A673 (cell line): Measurements from ENCODE around the gene C1orf35. TPM values are rescaled to one million over a fixed set of nuclear protein-coding genes. Genes with fewer than 3 reads are reported as not detected.

Experiments used
- BruUV-seq: library from RNA; stranded (reverse); fragments of 400-500 nt; replicated peaks from 2 replicates; lab custom pipeline; 2021; lab: Mats Ljungman, UMichigan
- CTCF ChIA-PET: fragments of 300-600 bp; sonication (Branson Sonifier 250); formaldehyde crosslinking; loops from one replicate; lab custom pipeline; 2022; ENCODE audit warnings: antibody characterized with exemption; lab: Charles Lee
- POLR2A ChIA-PET: fragments of 300-600 bp; sonication (Branson Sonifier 250); formaldehyde crosslinking; loops from one replicate; lab custom pipeline; 2022; ENCODE audit warnings: antibody characterized with exemption; ENCODE audit not compliant: low non-redundant PET; lab: Charles Lee
- DNase-seq: peaks from one replicate; pipeline ENCODE4 v3.0.0-alpha.2; 2015; ENCODE audit warnings: low spot score
- H3K27ac ChIP-seq: fragments of 200-600 bp; sonication (generic); 2 replicates; pipeline ENCODE4 v1.5.1; 2016; ENCODE audit warnings: mixed run types, low read depth, mild to moderate bottlenecking, mixed read lengths, antibody characterized with exemption, low read length; ENCODE audit not compliant: poor library complexity, severe bottlenecking
- H3K27me3 ChIP-seq: fragments of 200-600 bp; sonication (generic); replicated peaks from 2 replicates; pipeline ENCODE4 v1.6.1; 2017; ENCODE audit warnings: mixed run types, low read depth, mild to moderate bottlenecking, mixed read lengths, antibody characterized with exemption, low read length; ENCODE audit not compliant: insufficient read depth, poor library complexity
- H3K36me3 ChIP-seq: fragments of 200-600 bp; sonication (generic); 2 replicates; pipeline ENCODE4 v1.6.1; 2016; ENCODE audit warnings: mixed run types, mild to moderate bottlenecking, mixed read lengths, antibody characterized with exemption, low read length; ENCODE audit not compliant: insufficient read depth, poor library complexity, severe bottlenecking
- H3K4me1 ChIP-seq: fragments of 200-600 bp; sonication (generic); 2 replicates; pipeline ENCODE4 v1.6.1; 2017; ENCODE audit warnings: mixed run types, mild to moderate bottlenecking, mixed read lengths, antibody characterized with exemption, low read length; ENCODE audit not compliant: insufficient read depth, poor library complexity, severe bottlenecking
- H3K4me3 ChIP-seq: fragments of 200-600 bp; sonication (generic); 2 replicates; pipeline ENCODE4 v1.5.1; 2016; ENCODE audit warnings: low read depth, mixed run types, mild to moderate bottlenecking, mixed read lengths, low read length; ENCODE audit not compliant: poor library complexity, severe bottlenecking
- H3K9me3 ChIP-seq: fragments of 200-600 bp; sonication (generic); 2 replicates; pipeline ENCODE4 v1.6.1; 2016; ENCODE audit warnings: mixed run types, low read depth, mild to moderate bottlenecking, mixed read lengths, antibody characterized with exemption, low read length; ENCODE audit not compliant: poor library complexity, severe bottlenecking
- EZH2 ChIP-seq: fragments of 200-600 bp; sonication (generic); IDR thresholded peaks from 2 replicates; pipeline ENCODE4 v1.6.1; 2017; ENCODE audit warnings: borderline replicate concordance, low read depth, mild to moderate bottlenecking, mixed read lengths, antibody characterized with exemption, low read length; ENCODE audit not compliant: poor library complexity, severe bottlenecking
- intact Hi-C: fragments of 100-400 bp; cut with micrococcal nuclease; formaldehyde crosslinking; loops from one replicate; pipeline ENCODE4 v1.10.0; 2022; ENCODE audit not compliant: unreplicated experiment
- total RNA-seq: library from RNA; stranded (reverse); gene quantifications from 2 replicates; pipeline ENCODE4 v1.2.3, GENCODE V29; 2021
- TF ChIP-seq, protein P1 (sequence below): fragments of 300-800, 200-600 bp; sonication (generic); conservative IDR thresholded peaks from 2 replicates; pipeline ENCODE4 v1.5.1; 2017; ENCODE audit warnings: low read depth, mild to moderate bottlenecking, antibody characterized with exemption, low read length, moderate library complexity, mixed read lengths

Gene C1orf35
- total RNA-seq, 1 experiment from 2014 or later, result 27.5 TPM

DNA sequence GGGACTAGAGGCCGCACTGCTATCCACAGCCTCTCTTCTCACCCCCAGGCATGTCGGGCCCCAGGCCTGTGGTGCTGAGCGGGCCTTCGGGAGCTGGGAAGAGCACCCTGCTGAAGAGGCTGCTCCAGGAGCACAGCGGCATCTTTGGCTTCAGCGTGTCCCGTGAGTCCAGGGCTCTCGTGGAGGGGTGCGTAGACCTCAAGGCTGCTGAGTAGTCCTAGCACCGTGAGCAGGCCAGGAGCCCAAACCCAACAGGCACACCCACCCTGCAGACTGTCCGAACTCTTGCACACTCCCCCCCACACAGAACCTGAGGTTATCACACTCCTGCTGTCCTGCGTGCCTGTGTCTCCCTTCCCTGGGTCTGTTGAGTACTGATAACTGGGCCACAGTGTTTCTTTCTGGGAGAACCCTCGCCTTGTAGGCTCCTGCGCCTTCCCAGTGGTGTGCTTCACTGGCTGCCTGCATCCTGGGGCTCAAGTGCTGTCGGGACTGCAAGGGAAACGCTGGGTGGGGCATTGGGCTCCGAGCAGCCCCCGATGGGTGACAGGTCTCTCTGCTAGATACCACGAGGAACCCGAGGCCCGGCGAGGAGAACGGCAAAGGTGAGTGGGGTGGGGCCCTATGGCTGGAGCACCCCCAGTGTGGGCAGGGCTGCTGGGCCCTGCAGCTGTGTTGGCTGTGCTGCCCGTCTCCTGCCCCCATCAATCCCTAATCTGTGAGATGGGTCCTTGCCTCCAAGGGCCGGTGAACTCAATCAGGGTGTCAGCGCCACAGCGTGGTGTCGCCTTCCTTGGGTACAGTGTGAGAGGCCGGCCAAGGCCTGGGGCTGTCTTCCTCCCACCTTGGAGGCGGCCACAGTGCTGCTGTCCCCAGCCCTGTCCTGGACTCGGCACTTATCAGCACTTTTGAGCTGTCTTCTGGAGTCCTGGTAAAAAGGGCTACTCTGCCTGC lies 42.6 kb upstream of the C1orf35 start:
- intact Hi-C loops, result no loop called here
- no peak for TF ChIP-seq EZH2
- TF ChIP-seq, protein P1, sequence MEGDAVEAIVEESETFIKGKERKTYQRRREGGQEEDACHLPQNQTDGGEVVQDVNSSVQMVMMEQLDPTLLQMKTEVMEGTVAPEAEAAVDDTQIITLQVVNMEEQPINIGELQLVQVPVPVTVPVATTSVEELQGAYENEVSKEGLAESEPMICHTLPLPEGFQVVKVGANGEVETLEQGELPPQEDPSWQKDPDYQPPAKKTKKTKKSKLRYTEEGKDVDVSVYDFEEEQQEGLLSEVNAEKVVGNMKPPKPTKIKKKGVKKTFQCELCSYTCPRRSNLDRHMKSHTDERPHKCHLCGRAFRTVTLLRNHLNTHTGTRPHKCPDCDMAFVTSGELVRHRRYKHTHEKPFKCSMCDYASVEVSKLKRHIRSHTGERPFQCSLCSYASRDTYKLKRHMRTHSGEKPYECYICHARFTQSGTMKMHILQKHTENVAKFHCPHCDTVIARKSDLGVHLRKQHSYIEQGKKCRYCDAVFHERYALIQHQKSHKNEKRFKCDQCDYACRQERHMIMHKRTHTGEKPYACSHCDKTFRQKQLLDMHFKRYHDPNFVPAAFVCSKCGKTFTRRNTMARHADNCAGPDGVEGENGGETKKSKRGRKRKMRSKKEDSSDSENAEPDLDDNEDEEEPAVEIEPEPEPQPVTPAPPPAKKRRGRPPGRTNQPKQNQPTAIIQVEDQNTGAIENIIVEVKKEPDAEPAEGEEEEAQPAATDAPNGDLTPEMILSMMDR, result no peak
- Histone ChIP-seq H3K4me3 (no peak overlapping the region), H3K36me3 (no peaks in the 10 kb centered on the region), H3K9me3 (no peaks in the 10 kb centered on the region), H3K27ac (no peak overlapping the region), H3K27me3 (no peaks in the 10 kb centered on the region), H3K4me1 (peaks cover 18% of the 10 kb centered on the region)
- ChIA-PET POLR2A (no interaction called here), CTCF (no interaction called here)
- no TSS peak for BruUV-seq
- no peak for DNase-seq

DNA sequence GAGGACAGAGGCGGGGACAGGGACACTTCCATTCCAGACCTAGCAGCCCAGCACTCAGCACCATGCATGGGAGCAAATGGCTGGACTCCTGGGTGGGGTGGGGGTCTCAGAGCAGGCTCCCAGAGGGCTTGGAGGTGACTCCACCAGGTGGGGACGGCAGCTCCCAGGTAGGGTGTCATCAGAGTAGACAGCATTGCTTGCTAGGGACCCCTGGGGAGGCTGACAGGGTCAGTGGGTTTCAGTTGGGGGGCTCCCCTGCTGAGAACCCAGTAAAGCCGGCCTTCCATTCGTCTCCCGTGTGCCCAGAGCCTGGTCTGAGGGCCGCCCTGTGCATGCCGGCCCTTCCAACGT lies 41.8 kb upstream of the C1orf35 start:
- Histone ChIP-seq H3K27ac (no peak overlapping the region), H3K9me3 (no peaks in the 10 kb centered on the region), H3K36me3 (no peaks in the 10 kb centered on the region), H3K4me1 (peaks cover 18% of the 10 kb centered on the region), H3K27me3 (no peaks in the 10 kb centered on the region), H3K4me3 (no peak overlapping the region)
- BruUV-seq, result no TSS peak
- intact Hi-C loops, result no loop called here
- TF ChIP-seq EZH2, result no peak
- TF ChIP-seq, protein P1, result no peak
- CTCF ChIA-PET, result no interaction called here
- no peak for DNase-seq
- POLR2A ChIA-PET, result no interaction called here

DNA sequence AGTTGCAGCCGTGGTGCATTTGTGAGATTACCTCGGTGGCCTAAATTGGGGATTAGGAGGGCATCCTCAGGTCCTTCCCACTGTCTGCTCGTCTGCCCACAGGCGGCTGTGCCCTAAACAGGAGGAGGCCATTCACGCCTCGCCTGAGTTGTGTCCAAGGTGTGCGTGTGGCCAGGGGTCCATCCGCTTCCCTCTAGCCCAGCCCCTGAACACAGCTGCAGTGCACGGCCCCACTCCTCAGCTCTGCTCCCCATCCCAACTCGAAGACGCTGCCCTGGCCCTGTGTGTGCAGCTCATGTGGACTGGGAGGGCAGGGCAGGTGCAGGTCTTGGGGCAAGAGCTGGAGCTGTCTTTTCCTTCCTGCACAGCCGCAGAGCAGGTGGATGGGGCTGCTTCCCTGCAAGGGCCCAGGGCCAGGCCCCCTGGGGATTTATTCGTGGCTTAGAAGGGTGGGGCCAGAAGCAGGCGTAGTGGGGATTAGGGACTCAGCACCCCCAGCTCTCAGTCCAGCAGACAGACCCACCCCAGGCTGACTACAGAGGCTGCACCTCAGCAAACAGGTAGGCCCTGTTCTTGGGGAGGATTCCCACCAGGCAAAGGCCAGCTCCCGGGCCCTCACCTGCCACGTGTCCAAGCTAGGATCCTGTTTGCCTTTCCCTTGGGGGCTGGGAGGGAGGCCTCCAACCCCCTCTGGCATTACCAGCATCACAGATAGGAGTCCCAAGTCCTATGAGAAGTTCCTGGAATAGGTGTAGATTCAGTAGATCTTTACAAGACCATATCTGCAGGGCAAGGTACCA lies 41.3 kb upstream of the C1orf35 start:
- CTCF ChIA-PET, result no interaction called here
- POLR2A ChIA-PET, result no interaction called here
- no peak overlapping the region for H3K4me3 ChIP-seq
- H3K9me3 ChIP-seq, result no peaks in the 10 kb centered on the region
- no peak overlapping the region for H3K27ac ChIP-seq
- DNase-seq, result no peak
- TF ChIP-seq EZH2, result no peak
- TF ChIP-seq, protein P1, result no peak
- BruUV-seq, result no TSS peak
- no peaks in the 10 kb centered on the region for H3K36me3 ChIP-seq
- peaks cover 18% of the 10 kb centered on the region for H3K4me1 ChIP-seq
- intact Hi-C loops, result no loop called here
- no peaks in the 10 kb centered on the region for H3K27me3 ChIP-seq
